Midbrain (tissue), 1 donor: ENCODE data around the gene OPN4.

ENCODE experiments used
- DNase-seq: peaks from one replicate; lab custom pipeline; 2025; lab: John Stamatoyannopoulos, UW

Gene OPN4

DNA sequence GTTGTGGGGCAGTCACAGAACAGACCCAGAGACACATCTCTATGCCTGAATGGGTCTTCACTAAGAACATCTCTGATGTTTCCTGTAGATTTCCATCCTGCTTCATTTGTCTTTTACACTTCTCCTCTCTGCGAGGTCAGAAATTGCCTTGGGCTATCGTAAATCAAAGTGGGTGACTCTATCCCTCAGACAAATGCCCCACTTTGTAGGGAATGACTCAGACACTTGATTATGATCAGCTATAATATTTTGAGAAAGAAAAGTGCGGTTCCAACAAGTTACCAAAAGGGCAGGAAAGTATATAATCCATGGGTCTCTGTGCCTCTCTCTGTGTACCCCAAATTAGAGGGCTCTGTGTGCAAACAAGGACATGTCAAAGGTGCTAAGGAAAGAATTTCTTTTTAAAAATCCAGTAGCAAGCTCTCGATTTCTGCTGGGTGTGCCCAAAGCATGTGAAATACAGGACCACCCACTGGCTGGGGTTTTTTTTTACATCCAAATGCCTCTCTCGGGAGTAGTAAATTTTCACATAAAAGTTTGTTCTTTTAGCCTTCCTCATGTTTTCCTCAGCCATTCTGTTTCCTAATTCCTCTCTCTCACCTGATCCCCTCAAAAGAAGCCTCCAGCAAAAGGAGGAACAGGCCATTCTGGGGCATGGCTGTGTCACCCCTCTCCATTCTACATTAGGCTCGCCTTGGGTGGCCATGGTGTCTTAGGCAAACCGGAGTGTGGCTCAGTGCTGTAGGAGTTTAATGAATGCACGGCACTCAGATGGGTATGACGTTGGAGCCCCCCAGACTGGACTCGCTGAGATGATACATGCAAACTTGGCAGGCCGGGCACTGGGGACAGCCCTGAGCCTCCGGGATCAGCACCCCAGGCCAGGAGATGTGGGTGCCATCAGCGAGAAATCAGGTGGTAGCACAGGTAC, 6.3 kb upstream of the OPN4 start:
- DNase-seq, result no peak

DNA sequence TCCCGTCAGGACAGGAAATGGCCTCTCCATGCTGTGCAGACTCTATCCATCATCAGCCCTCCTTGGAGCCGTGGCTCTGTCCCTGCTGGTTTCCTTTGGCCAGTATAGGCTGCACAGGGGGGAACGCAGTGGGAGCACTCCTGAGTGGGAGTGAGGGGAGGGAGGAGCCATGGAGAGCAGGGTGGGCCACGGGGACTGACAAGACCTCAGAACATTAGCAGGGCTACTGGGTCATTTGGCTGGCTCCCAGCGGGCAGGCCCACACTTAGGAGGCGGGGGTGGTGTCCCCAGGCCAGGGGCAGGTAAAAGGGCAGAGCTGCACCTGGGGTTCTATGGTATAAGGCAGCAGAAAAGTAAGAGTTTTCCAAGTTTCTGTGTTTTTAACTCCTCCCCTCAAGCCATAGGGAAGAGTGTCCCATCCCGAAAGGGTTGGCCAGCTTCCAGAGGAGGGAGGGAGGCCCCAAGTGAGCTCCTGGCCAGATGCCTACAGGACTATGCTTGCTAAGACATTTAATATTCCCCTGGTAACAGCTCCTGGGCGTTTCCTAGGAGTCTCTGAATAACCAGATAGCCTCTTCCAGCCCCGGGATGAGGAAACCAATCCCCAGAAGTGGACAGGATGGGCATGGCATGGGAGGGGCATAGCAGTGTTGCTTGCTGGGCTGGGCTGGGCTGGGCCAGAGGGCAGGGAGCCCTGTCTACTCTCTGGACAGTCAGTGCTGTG, 5.5 kb upstream of the OPN4 start:
- DNase-seq, result no peak

DNA sequence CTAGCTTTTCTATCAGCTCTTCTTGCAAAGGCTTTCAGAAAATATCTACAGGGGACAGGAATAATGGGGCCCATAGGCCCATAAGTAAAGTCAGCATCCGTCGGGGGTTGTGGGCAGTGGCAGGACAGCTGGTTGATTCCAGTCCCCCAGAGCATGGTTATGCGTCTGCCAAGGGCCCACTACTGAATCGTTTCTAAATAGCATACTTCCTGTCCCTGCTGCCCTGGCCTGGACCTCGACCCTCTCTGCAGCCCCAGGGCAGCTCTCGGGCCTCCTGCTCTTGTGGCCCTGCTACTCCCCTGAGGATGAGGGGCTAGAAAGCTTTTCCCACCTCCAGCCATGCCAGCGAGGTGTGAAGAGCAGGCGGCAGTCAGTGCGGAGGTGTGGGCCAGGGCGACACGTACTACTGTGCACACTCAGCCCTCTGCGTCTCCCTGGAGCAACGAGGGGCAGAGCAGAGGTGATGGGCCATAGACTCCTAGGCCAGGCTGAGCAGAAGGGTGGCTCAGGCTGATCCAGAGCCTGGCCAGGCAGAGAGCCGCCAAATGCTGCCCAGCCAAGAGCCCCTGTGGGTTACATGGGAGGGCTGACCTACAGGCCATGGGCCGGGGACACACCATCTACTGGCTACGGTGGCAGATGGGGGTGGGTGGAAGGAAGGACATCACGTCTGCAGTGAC, 4.7 kb upstream of the OPN4 start:
- no peak for DNase-seq

DNA sequence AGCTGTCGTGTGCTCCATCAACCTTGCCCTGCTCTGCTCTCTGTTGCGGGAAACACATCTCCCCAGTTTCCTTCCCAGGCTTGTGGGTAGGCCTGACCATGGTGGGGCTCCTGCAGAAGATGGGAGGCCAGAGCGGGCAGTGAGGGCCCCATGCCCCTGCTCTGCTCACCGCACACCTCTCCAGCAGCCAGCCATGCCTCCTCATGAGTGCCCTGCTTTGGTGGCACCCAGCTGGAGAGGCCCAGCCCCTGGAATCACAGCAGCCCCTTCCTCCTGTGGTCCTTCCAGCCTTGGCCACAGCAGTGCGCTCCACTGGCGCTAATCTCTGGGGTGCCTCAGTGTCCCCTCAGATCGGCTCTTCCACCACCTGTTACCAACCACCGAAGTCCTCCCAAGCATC, 4.2 kb upstream of the OPN4 start:
- no peak for DNase-seq

DNA sequence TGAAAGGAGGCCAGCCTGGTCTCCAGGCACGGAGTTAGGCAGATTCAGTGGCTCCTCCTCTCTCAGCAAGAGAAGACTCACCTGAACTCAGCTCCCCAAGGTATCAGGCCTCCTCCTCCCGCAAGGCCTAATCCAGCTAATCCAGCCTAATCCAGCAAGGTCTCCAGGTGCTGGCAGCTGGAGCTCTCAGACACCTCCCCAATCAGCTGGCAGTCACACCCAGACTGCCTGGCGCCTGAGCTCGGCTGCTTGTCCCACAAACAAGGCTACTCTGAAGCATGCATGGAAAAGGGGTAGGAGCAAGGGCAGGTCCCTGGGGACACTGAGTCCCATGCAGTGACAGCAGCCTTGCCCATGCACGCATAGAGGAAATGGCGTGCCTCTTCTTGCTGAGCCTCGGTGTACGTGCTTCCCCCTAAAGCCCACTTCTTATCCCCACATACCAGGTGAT, 3.3 kb upstream of the OPN4 start:
- DNase-seq, result no peak

DNA sequence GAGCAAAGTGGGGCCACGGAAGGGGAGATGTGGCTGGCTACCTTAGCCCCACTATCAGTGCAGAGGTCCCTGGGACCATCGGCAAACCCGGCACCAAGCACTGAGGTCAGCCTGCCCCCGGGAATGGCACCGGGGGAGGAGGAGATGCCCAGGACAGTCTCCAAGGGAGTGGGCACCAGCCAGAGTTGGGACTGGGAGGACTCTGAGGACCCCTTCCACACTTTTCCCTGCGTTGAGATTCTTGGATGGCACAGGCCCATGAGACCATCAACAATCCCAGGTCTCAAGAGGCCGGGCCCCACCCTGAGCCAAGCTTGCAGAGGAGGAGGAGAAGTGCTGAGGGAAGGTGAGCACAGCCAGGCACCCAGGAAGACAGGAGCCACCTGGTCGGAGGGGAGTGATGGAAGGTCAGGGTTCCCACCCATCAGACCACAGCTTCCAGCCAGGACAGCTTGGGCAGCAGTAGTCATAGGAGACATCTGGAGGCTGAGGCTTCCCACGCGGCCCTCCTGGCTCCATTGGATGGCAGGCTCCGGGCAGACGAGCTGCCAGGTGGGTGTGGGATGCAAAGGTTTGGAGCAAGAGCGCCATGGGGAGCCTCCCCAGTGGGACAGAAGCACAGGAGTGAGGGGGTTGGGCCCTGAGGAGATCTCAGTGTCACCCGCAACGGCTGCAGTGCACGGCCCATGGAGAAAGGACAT, 2.6 kb upstream of the OPN4 start:
- no peak for DNase-seq

DNA sequence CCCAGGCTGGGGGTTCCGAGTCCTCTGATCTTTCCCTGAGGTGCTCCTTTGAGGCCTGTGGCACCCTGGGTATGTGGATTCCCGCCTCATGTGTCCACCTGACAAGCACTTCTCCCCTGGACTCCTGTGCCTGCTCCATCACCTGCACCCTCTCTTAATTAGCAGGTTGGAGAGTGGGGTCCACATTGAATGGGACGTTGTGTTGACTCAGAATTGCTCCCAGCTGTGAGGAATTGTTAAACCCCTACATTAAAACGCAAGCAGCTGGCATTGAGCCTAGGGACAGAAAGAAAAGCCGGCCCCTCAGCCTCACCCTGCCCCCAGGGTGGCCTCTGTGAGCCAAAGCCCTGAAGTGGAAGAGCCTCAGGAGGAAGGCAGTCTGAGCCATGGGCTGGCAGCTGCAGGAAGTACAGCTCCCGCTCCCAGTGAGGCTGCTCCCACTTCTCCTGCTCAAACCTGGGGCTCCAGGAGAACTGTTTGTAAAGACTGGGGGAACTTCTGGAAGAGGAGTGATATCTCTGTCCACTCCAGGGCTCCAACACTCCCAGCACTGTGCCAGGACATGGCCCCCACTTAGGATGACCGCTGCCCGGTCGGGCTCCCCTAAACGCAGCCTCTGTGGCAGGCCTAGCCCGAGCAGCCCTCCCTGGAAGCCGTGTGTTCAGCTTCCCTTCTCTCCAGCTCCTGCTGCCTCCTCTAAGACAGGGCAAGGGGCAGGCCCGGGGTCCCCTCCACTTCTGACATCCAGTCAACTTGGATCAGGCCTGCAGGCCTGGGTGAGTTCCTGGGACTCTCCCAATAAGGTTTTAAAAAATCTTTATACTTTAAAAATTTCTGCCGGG, 1.8 kb upstream of the OPN4 start:
- DNase-seq, result no peak

DNA sequence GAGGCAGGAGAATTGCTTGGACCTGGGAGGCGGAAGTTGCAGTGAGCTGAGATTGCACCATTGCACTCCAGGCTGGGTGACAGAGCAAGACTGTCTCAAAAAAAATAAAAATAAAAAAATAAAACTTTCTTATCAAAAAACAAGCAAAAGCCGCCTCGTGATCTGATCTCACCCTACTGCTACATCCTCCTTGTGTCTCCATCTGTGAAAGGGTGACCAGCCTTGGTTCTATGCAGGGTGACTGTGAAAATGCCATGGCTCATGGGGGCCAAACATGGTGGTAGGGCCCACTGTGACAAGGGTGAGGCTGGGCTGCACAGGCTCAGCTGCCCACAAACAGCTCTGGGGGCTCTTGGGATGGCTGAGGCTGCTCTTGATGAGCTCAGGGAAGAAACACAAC, 968 bp upstream of the OPN4 start:
- DNase-seq, result no peak

DNA sequence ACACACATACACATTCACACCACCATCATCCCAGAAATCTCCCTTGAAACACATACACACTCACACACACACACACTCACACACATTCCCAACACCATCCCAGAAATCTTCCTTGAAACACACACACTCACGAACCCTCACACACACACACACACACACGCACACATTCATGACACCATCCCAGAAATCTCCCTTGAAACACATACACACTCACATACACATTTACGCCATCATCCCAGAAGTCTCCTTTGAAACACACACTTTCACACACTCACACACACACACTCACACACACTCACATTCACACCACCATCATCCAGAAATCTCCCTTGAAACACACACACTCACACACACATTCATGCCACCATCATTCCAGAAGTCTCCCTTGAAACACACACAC, 360 bp upstream of the OPN4 start:
- DNase-seq, result no peak

DNA sequence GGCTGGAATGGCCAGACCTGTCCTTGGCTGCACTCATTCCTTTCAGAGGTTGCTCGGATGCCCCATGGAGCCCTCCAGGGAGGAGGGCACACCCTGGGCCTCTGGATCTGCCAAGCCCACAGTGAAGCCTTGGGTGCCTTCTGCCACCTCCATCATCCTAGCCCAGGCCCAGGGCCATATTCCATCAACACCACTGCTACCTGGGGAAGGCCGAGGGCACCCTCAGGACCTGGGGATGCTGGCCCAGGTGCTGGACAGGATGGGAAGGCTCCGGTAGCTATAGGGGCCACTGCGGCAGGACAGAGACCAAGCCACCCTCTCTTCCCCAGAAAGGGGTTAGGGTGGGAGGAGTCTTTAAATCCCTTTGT, 810 bp downstream of the OPN4 start:
- no peak for DNase-seq

DNA sequence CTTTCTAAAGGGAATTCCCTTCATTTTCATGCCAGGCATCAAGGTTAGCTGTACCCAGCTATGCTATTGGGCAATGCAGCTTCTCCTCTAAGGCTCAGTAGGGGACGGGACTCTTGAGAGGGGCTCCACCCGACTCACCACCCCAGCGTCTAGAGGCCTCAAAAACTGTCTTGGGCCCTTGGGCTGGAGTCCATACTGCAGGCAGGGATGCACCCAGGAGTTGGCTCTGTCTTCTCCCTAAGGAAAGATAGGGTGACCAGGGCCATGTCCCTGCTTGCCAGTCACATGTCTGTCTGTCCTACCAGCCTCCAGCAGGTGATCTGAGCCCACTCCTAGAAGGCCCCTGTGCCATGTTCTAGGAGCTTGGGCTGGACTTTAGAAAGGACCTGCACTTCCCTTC, 1.2 kb downstream of the OPN4 start:
- DNase-seq, result no peak

DNA sequence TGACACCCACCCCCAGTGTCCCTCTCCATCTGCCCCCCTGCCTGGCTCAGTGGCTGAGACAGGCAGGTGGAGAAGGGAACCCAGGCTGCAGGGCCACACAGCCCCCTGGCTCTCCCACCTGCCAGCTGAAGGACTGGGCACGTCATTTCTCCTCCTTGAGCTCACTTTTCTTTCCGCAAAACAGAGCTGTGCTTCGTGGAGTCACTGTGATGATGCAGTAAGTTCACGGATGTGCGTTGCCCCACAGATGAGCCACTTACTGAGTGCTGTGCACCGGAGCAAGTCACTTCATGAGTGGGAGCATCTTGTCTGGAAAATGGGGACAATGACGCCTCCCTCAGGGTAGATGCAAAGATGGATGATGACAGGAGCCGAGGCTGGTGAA, 2.7 kb downstream of the OPN4 start:
- DNase-seq, result no peak

DNA sequence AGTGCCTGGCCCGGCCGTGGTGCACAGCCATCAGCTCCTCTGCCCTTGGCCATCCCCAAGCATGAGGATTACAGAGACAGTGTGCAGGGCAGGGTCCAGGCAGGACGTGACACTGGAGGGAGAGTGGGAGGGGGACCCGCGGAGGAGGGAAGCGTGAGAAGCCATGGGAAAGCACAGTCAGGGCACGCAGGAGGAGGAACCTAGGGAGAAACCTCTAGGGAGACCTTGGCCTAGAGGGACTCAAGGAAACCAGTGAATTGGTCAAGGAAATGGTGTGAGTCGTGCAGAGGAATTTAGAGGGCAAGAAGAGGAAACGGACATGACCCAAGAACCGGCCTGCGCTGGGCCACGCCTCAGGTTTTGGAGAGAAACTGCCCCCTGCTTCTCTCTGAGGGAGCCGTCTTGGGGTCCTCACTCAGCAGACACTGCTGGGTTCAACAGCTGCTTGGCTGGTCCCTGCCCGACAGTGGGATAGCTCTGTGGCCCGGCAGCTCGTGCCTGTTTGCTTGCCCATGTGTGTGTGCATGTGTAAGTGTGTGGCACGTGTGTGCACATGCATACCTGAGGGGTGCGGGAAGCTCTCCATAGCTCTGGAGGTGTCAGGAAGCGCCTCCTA, 3.2 kb downstream of the OPN4 start:
- DNase-seq, result no peak

DNA sequence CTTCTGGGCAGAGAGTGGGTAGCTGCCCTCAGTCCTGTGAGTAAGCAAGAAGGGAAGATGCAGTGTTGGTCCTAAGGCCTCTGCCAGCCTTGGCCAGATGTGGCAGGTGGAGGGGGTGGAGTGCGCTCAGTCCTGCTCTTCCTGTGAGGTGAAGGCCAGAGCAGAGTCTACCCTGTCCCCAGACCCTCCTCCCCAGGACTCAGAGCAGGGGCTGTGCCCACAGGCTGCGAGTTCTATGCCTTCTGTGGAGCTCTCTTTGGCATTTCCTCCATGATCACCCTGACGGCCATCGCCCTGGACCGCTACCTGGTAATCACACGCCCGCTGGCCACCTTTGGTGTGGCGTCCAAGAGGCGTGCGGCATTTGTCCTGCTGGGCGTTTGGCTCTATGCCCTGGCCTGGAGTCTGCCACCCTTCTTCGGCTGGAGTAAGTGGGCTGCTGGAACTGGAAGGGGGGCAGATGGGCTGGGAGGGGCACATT, 4.0 kb downstream of the OPN4 start:
- no peak for DNase-seq

DNA sequence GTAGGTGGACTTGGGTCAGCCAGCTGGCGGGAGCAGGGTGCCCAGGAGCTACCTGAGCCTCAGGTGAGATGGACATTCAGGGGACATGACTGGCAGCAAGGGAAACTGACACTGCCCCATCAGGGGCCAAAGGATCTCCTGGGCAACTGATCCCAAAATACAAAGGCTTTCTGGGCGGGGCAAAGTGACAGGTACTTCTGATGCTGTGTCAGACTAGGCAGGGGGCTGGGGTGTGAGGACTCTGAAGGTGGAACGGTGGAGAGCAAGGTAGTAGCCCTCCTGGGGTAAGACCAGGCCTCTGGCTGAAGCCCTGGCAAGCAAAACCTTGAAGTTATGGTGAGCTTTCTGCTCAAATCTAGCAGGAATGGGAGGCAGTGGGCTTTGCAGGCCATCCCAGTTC, 4.4 kb downstream of the OPN4 start:
- no peak for DNase-seq

DNA sequence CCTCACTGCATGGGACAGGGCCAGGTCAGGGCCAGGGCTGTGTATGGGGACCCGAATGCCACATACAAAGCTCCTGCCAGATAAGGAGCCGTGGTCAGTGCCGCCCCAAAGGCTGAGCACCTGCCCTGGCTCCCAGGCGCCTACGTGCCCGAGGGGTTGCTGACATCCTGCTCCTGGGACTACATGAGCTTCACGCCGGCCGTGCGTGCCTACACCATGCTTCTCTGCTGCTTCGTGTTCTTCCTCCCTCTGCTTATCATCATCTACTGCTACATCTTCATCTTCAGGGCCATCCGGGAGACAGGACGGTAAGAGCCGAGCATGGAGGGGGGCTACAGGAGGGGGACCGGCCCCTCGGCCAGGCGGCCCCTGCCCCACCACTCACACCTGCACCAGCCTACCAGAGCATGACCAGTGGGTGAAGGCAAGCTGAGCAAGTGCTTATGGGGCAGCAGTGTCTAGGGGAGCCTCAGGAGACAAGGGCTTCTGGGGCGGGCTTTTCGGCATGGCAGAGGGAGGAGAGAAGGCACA, 4.9 kb downstream of the OPN4 start:
- no peak for DNase-seq

DNA sequence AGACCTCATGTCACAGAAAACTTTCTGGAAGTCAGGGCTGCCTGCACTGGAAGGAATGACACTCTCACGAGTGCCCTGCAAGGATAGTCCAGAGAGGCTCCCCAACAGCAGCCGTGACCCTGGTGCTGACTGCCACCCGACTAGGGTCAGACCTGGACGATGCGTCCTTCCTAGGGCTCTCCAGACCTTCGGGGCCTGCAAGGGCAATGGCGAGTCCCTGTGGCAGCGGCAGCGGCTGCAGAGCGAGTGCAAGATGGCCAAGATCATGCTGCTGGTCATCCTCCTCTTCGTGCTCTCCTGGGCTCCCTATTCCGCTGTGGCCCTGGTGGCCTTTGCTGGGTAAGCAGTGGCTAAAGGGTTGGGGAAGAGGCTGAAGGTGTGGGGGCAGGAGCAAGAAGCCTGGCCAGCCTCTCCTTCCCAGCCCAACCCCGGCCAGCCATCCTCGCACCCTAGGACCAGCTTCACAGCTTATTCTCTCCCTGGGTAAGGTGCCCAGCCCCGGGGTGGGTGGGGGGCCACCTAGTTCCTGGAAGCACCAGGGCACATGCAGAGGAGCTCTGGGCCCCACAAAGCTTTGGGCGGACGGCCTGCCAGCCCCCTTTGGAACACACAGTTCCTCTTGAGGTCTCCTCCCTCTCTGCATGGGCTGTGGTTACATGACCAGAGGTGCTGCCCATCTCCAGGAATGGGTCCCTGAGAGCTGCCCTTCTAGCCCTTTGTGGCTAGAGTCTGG, 5.5 kb downstream of the OPN4 start:
- DNase-seq, result no peak

DNA sequence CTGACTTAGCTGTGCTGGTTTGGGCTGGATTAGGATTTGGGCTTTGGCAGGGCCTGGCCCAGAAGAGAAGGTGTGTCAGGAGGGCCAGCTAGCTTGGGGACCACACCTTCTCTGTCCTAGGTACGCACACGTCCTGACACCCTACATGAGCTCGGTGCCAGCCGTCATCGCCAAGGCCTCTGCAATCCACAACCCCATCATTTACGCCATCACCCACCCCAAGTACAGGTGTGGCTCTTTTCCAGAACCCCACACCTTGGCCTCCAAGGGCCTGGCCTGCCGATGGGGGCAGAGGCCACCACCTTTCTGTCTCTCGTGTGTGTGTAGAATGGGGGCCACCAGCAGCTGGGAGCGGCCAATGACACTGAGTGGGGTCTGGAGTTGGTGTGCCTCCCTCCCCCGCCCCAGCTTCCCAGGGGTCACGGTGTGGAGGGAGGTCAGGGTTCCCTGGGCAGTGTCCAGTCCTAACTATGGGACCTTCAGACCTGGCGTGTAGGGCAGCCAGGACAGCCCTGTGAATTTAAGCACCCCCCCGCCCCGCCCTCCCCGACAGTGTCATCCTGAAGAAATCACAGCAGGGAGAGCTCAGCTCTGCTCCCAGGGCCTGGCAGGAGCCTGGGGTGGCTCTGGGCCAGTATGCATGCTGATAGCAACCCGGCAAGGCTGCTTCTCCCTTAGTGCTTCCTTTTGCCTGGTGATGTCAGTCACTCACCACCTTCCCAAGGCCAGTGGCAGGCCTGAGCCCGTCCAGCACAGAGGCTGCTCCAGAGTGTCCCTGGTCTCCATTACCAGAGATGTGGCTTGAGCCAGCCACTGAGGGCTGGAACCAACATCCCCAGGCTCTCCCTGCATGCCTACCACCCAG, 7.0 kb downstream of the OPN4 start:
- no peak for DNase-seq
